Activated CD8-positive, alpha-beta memory T cell treated with anti-CD3 and anti-CD28 coated beads, Interleukin-2, amount 50 U/mL, for 48 hours (primary cell): ENCODE measurements around the gene OR10H1.
"Not testable (repeated sequence)": the region's sequence is repeated elsewhere in the genome, so short reads cannot be mapped to it uniquely, and the experiment has no call there.

Experiments
- DNase-seq: peaks from one replicate; pipeline ENCODE4 v3.0.0-alpha.2; 2020

Gene OR10H1

GRCh38 chr19:15828611-15829305 lies 13.3 kb upstream of the OR10H1 start:
- DNase-seq, result not testable (repeated sequence)

DNA sequence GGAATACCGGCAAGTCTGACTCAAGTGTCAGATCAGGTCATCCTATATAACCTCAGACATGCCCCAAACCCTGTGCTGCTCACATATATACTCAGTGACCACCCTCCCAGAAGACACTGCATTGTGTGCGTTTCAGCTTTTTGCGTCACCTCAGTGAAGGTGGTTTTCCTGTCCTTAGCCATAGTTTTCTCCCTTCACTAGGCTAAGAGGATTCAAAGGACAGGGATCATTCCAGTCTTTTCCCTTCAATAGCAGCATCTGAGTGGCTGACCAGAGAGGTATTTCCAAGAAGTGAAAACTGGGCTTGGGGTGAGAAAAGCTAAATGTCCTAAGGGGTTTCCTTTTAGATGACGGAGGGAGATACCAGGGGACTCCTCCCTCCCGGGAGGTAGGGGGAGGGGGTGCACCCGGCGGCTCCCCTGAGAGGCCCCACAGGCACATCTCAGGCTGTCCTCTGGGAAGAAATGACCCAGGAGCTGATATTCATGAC lies 12.7 kb upstream of the OR10H1 start:
- DNase-seq, result no peak

GRCh38 chr19:15825753-15826152 lies 10.3 kb upstream of the OR10H1 start:
- no peak for DNase-seq

GRCh38 chr19:15820646-15821045 lies 5.2 kb upstream of the OR10H1 start:
- no peak for DNase-seq

- no peak for DNase-seq
Measured at GRCh38 chr19:15813916-15814315, 1.5 kb downstream of the OR10H1 start.

- DNase-seq, result no peak
Measured at GRCh38 chr19:15812060-15812722, 3.3 kb downstream of the OR10H1 start.

DNA sequence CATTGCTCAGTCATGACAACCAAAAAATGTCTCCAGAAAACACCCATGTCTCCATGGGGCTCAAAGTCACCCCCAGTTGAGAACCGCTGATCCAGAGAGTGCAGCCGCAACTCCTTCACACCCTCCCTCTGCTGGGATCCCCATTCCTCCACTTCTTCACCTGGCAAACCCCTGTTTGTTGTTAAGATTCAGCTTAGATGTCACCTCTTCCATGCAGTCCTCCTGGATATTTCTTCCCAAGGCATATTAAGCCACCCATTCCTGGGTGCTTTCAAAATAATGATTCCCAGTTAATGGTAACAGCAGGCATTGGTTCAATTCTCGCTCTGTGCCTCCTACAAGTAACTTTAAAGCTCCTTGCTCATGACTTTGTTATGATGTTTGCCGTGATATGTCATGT lies 4.0 kb downstream of the OR10H1 start:
- no peak for DNase-seq

DNA sequence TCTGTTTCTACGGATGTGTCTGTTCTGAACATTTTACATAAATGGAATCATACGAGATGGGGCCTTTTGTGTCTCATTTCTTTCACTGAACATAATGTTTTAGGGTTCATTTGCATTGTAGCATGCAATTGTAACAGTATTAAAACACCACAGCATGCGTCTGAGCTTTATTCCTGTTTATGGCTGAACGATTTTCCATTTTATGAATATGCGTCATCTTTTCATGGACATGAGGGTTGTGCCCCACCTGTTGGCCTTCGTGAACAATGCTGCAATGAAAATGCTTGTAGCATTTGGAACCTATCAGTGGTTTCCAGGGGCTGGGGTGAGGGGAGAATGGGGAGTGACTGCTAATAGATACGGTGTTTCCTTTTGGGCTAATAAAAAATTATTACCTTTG lies 5.1 kb downstream of the OR10H1 start:
- DNase-seq, result no peak

DNA sequence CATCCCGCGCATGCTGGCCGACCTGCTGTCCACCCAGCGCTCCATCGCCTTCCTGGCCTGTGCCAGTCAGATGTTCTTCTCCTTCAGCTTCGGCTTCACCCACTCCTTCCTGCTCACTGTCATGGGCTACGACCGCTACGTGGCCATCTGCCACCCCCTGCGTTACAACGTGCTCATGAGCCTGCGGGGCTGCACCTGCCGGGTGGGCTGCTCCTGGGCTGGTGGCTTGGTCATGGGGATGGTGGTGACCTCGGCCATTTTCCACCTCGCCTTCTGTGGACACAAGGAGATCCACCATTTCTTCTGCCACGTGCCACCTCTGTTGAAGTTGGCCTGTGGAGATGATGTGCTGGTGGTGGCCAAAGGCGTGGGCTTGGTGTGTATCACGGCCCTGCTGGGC lies 21.2 kb downstream of the OR10H1 start:
- DNase-seq, result not testable (repeated sequence)

DNA sequence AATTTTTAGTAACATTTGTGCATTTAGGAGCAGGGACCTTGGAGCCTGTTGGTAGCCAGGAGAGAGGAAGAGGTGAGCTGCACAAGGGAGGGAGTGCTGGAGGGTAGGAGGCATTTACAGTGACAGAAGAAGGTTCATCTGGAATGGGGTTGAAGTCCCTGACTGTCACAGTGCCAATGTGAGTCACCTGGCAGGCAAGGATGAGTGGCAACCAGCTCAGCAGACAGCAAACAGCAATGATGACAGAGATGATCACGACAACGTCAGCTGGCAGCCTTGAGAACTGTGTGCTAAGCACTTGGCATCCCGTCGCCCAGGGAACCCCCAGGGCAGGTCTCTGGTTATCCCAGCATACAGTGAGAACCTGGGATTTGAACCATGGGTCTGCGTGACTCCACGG lies 25.4 kb downstream of the OR10H1 start:
- DNase-seq, result no peak

GRCh38 chr19:15788594-15789270 lies 26.7 kb downstream of the OR10H1 start:
- no peak for DNase-seq

- no peak for DNase-seq
Measured at GRCh38 chr19:15787611-15788155, 27.8 kb downstream of the OR10H1 start, which contains the start of gene OR10H5. OR10H5 (plus strand) TSS chr19:15787661; CDS start chr19:15794049, 6,388 bp downstream.

DNA sequence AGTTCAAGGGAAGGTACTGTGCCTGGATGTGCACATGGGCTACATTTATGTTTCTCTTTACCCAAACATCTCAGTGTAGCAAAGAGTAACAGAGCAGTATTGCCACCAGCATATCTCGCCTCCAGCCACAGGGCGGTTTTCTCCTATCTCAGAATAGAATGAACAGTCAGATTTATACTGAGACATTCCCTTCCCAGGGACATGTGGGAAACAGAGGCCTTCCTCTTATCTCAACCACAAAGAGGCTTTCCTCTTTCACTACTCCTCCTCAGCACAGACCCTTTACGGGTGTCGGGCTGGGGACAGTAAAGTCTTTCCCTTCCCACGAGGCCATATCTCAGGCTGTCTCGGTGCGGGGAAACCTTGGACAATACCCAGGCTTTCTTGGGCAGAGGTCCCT lies 32.6 kb downstream of the OR10H1 start:
- not testable (repeated sequence) for DNase-seq

- no peak for DNase-seq
Measured at GRCh38 chr19:15782211-15782610, 33.3 kb downstream of the OR10H1 start.

DNA sequence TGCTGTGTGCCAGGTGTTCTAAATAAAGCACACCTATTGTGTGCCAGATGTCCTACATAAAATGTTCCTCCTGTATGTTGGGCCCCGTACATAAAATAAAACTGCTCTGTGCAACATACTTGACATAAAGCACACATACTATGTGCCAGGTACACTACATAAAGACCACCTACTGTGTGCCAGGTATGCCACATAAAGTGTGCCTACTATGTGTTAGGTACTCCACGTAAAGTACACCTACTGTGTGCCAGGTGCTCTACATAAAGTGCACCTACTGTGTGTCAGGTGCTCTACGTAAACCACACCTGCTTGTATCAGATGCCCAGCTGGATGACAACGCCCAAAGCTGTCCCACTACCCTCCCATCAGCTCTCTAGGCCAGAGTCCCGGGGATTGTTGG lies 33.8 kb downstream of the OR10H1 start:
- DNase-seq, result no peak

DNA sequence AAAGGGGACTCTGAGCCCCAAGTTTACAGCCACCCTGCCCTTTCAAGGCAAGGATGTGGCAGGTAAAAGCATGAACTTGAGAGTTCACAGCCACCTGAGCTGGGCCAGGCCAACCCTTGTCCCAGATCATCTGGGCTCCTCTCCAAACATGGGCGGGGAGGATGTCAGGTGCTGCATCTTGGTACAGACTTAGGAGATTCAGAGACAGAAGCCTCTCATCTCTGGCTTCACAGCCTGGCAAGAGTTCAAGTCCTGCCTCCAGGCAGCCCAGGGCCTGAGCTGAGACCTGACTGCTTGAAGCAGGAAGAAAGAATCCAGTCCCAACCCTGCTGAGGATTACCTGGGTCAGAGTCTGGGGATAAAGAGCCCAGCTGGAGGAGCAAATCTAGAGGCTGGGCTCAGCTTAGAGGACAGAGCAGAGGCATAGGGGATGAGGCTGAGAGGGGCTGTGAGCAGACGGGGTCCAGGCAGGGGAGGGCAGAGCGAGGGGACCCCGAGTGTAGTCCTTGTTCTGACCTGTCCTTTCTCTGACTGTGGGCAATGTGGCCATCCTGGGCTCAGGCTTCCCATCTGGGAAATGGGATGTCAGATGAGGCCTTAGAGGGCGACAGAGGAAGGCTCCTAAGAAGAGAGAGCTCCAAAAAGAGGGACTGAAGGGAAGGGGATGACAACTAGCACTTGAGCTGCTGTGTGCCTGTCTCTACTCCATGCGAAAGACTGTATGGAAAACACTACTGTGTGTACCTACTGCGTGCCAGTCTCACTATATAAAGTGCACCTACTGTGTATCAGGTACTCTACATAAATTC lies 34.6 kb downstream of the OR10H1 start:
- DNase-seq, result no peak

DNA sequence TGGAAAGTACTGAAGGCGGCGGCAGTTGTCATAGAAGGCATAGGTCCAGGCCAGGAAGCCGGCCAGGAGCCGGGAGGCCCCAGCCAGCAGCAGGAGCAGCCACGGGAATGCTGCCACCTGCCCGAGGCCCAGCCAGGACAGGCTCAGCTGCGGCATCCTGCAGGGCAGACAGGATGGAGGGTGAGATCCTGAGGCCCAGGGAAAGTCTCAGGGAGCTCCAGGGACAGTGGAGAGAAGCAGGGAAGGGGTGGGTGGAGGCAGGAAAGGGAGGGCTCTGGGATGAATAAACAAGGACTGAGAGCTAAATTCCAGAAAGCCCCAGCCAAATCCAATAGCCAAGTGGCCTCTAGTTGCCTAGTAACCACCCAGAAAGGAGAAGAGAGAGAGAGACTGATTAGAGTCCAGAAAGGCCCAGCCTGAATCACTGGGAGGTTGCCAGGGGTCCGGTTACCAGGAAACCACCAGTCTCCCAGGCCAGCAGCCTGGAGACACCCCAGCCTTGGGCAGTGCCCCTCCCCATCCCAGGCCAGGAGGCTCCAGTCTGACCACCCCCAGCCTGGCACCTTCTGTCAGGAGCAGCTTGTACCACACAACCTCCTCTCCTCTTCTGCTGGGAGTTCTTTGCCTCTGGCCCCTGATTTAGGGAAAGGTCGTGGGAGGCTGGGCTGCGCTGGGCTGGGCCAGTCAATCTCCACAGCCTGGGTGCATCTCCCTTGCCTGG lies 35.5 kb downstream of the OR10H1 start:
- no peak for DNase-seq

GRCh38 chr19:15776991-15777970 lies 38.2 kb downstream of the OR10H1 start:
- DNase-seq, result no peak

- no peak for DNase-seq
Measured at GRCh38 chr19:15776264-15776663, 39.2 kb downstream of the OR10H1 start.

DNA sequence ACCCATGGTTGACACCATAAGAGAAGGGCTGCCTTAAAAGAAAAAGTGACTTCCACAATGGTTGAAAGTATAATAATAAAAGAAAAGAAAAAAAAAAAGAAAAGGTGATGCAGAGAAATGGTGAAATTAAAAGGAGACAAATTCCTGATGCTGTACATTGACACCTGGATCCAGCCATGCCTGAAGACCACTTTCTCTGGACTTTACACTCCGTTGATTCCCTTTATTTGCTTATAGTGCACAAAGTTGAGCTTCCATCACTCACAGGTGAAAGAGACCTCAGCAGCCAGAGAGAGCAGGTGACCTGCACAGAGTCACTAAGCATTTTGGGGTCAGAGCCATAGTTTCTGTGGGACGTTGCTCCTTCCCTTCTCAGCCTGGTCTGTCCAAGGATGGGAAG lies 40.2 kb downstream of the OR10H1 start:
- no peak for DNase-seq

DNA sequence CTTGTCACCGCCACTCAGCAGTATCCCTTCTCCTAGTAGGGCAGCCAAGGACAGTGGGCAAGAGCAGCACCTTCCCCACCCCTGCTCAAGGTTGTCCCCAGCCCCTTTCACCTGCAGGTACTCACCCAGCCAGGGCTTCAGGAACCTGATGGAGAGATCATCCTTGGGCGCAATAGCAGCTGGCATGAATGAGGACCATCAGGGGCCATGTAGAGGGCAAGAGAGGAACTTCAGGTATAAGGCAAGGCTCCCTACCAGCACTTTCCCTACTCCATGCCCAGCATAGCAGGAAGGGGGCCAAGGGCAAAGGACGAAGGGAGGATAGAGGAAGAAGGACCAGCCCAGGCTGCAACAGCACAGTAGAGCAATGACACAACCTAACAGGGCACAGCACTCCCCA lies 41.3 kb downstream of the OR10H1 start:
- DNase-seq, result not testable (repeated sequence)
